Retina (tissue), 1 donor: ENCODE results near the gene ZNF17.
"Not testable (repeated sequence)": the region's sequence is repeated elsewhere in the genome, so short reads cannot be mapped to it uniquely, and the experiment has no call there.

Experiments
- DNase-seq: peaks from one replicate; pipeline ENCODE4 v3.0.0-alpha.2; 2016

Gene ZNF17

DNA sequence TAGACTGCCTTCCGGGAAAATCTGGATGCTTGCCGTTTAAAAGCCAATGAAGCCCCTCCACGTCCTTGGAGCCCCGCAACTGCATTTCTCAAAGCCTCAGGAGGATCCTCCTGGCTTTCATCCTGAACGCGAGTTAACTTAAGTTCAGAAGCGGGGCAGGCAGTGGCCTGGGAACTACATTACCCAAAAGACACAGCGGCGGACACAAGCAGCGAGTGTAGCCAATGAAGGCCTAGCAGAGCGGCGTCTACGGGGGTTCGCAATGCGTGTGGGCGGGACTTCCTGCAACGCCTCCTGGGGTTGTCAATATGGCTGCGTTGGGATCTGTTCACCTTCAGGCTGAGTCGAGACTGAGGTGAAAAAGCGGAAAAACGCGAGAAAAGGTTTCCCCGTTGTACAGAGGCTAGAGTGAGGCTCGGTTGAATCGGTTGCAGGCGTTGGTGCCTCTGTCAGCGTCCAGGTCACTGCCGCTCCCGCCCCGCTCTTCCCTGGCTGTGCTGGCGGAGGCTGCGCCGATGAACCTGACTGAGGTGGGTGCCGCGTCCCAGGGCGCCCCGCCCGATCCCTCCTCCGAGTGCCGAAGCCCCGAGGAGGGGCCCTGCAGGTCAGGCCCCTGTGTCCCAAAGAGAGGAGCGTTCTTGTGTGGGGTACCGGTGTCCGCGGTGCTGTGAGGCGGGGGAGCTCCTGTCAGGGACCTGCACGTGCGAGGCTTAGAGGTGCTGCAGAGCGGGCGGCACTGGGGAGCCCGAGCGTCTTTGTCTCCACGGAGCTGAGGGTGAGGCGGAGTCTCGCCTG is at the start of gene ZNF17:
Gene ZNF17, plus strand, starts transcription at position 285 of the 795 bp plus-strand sequence. CDS start 2,455 bp downstream, outside the sequence.
- DNase-seq, result peak; percentile 92

DNA sequence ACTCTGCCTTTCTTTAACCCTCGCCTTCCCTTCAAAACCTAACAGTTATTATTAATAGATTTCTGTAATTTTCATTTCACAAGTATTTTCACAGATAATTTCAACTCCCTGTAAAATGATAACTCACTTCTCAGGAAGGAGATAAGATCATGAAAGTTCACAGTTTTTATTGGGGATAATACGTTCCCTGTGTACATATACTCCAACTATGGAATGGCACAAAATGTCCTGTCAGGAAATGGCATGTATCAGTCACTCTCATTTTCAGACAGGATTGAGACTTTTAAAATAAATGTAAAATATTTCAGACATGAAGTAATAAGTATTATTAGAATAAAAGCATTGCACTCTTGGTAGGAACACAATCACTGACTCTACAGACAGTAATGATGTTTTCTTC is 48.5 kb upstream of the ZNF17 start:
- DNase-seq, result no peak

DNA sequence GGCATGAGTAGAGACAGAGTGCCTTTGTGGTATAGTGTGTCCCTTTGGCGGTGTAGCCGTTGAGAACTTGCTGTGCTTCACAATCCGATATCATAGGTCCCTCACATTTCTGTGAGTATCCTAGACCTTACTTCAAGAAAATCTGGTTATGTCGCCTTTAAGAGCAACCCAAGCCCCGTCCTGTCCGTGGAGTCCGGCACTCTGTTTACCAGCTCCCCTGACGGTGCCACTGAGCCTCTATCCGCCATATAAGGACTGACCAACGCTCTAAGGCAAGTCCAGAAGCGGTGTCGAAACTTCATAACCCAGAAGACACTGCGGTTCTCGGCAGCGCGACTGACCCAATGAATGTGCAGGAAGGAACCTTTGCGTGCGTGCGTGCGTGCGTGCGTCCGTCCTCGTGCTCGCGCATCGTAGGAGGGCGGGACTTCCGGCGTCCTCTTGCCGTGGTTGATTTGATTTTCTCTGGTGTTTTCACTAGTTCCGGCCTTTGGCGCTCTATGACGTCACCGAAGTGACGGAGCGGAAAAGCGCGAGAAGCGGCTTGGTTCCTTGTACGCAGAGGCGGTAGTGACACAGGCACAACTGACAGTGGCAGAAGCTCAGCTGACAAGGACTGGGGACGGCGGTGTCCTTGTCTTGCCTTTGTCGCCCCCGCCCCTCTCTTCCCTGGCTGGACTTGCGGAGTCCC is 47.8 kb upstream of the ZNF17 start, which contains the start of the genes TRAPPC2B and ZNF547:
Gene TRAPPC2B, plus strand, starts transcription at position 555 of the 691 bp plus-strand sequence. CDS start 1,283 bp downstream, outside the sequence.
Gene ZNF547, plus strand, starts transcription at position 555 of the 691 bp plus-strand sequence. CDS start 5,005 bp downstream, outside the sequence.
- DNase-seq, result peak; percentile 100

GRCh38 chr19:57363688-57364181 is 47.2 kb upstream of the ZNF17 start:
- DNase-seq, result peak; percentile 40

DNA sequence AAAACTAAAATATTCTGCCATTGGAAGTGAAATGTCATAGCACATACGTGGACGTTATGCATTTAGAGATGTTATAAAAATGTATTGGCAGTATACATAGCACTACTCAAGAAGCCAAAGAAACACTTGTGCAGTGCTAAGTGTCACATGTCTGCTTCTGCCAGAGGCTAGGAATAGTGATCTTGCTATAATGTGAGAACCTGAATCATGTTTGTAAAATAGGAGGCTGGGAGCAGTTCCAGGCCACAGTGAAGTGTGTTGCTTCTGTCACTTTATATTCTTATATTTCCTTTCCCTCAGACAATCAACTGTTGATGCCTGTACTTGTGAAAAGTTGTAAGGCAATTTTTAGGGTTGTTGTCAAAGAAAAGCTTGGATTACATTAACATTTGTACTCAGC is 44.2 kb upstream of the ZNF17 start:
- no peak for DNase-seq

- no peak for DNase-seq
Measured at GRCh38 chr19:57374179-57374578, 36.8 kb upstream of the ZNF17 start.

GRCh38 chr19:57374647-57375046 is 36.3 kb upstream of the ZNF17 start:
- DNase-seq, result not testable (repeated sequence)

GRCh38 chr19:57376151-57376550 is 34.8 kb upstream of the ZNF17 start:
- no peak for DNase-seq

- DNase-seq, result no peak
Measured at GRCh38 chr19:57377498-57378146, 33.3 kb upstream of the ZNF17 start.

DNA sequence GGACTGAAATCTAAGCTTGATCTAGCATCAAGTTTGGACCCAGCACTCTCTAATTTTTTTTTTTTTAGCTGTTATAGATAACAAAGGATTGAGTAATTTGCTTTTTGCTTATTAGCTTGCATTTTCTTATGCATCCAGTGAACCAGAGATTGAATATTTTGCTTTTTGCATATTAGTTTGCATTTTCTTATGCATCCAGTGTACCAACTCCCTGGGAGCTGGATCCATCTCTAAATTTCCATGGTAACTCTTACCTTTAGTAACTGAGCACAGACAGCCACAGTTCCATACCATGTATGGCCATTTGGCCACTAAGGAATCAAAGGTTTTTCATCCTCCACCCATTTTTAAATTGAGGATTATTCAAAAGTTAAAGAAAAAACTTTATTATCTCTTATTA is 30.0 kb upstream of the ZNF17 start:
- no peak for DNase-seq

- DNase-seq, result no peak
Measured at GRCh38 chr19:57382806-57383488, 28.0 kb upstream of the ZNF17 start.

GRCh38 chr19:57389194-57389729 is 21.7 kb upstream of the ZNF17 start:
- DNase-seq, result no peak

- DNase-seq, result peak; percentile 97
Measured at GRCh38 chr19:57389730-57390598, 21.0 kb upstream of the ZNF17 start, which contains the start of gene ZNF548. Gene ZNF548, plus strand, starts transcription at chr19:57389854. Its CDS starts 246 bp downstream, at chr19:57390100.

DNA sequence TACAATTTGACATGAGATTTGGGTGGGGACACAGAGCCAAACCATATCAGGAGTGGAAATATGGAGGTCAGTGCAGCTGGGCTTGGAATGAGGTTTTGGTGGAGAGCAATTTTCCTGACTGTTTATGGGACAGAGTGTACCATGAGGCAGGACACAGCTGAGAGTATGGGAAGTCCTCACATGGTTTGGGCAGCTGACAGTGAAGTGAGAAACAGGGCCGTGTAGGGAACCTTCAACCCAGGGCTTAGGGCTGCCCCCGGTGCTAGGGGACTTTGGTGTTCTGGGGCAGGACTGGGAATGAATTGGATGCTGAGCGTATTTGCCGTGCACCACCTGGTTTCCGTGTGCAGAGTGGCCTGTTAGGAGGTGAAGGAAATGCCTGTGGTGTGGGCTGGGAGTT is 15.3 kb upstream of the ZNF17 start:
- DNase-seq, result no peak

GRCh38 chr19:57398868-57399267 is 12.1 kb upstream of the ZNF17 start:
- DNase-seq, result no peak

- no peak for DNase-seq
Measured at GRCh38 chr19:57403737-57404563, 7.0 kb upstream of the ZNF17 start.

DNA sequence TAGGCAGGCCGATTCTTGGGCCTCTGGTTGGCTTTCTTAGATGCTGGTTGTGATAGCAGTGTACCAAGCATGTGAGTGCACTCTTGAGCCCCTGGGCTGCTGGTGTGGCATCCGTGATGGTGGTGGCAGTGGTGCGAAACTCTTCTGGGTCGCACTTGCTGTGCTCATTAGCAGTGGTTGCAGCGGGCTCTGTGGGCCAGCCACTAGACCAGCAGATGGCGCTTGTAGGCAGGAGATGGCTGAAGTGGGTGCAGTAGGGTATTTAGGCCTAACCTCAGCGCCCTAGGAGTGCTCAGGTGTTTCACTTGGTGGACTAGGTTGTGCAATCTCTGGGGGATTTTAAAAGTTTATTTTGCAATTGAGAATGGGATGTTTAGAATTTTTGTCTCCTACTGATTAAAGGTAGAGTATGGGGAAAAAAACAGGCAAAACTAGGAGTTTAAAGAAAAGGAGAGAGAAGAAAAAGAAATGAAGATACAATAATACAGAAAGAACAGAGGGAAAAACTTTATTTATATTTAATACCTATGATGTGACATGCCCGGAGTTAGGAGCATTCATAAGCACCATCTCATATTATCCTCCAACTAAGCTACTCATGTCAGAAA is 4.3 kb upstream of the ZNF17 start:
- peak; percentile 64 for DNase-seq

DNA sequence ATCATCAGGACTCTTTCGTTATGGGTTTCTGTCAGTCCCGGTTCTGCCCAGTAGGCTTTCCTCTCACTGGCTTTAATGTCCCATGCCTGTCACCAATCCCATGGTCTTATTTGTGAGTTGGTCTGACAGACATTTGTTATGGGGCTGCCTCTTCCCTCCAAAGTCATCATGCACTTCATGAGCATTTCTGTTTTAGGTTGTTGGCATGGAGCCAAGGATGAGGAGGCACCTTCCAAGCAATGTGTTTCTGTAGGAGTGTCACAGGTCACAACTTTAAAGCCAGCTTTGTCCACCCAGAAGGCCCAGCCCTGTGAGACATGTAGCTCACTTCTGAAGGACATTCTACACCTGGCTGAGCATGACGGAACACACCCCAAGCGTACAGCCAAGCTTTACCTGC is 8.5 kb downstream of the ZNF17 start:
- no peak for DNase-seq

DNA sequence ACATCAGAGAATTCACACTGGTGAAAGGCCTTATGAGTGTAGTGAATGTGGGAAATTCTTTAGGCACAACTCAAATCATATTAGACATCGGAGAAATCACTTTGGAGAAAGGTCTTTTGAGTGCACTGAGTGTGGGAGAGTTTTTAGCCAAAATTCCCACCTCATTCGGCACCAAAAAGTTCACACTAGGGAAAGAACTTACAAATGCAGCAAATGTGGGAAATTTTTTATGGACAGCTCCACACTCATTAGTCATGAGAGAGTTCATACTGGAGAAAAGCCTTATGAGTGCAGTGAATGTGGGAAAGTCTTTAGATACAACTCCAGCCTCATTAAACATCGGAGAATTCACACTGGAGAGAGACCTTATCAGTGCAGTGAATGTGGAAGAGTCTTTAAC is 10.1 kb downstream of the ZNF17 start:
- no peak for DNase-seq
